Globus pallidus (tissue), 1 donor: Measurements from ENCODE around the gene DMAP1.
"Not testable (repeated sequence)": the region's sequence is repeated elsewhere in the genome, so short reads cannot be mapped to it uniquely, and the experiment has no call there.

ENCODE experiments used
- DNase-seq: peaks from one replicate; pipeline ENCODE4 v3.0.0-alpha.2; 2015; ENCODE audit warnings: low spot score

The DMAP1 gene

GRCh38 chr1:44213222-44214112 is at the start of gene DMAP1:
DMAP1 (plus strand) TSS chr1:44213471; CDS start chr1:44213754, 283 bp downstream.
- peak; percentile 85 for DNase-seq

GRCh38 chr1:44168520-44169098 is 44.7 kb upstream of the DMAP1 start:
- DNase-seq: no peak

GRCh38 chr1:44170281-44170823 is 42.9 kb upstream of the DMAP1 start:
- DNase-seq: no peak

- DNase-seq: no peak
These were observed 38.6 kb upstream of the DMAP1 start for GRCh38 chr1:44174630-44175029.

- no peak for DNase-seq
These were observed 12.9 kb upstream of the DMAP1 start for GRCh38 chr1:44200336-44200735.

GRCh38 chr1:44206545-44206944 is 6.7 kb upstream of the DMAP1 start:
- not testable (repeated sequence) for DNase-seq

- DNase-seq: no peak
These were observed 5.0 kb upstream of the DMAP1 start for GRCh38 chr1:44208226-44208625.

GRCh38 chr1:44210595-44210994 is 2.7 kb upstream of the DMAP1 start:
- no peak for DNase-seq

- no peak for DNase-seq
These were observed 683 bp upstream of the DMAP1 start for GRCh38 chr1:44212355-44213221.

- peak; percentile 73 for DNase-seq
These were observed 4.6 kb downstream of the DMAP1 start for GRCh38 chr1:44217809-44218410.

GRCh38 chr1:44218503-44219300 is 5.4 kb downstream of the DMAP1 start:
- no peak for DNase-seq

- DNase-seq: no peak
These were observed 6.0 kb downstream of the DMAP1 start for GRCh38 chr1:44219301-44219626.

GRCh38 chr1:44220001-44220751 is 6.9 kb downstream of the DMAP1 start:
- DNase-seq: no peak

- no peak for DNase-seq
These were observed 7.5 kb downstream of the DMAP1 start for GRCh38 chr1:44220755-44221154.

- DNase-seq: no peak
These were observed 8.5 kb downstream of the DMAP1 start for GRCh38 chr1:44221769-44222168.

- DNase-seq: no peak
These were observed 9.3 kb downstream of the DMAP1 start for GRCh38 chr1:44222397-44223186.

- DNase-seq: no peak
These were observed 9.9 kb downstream of the DMAP1 start for GRCh38 chr1:44223187-44223610.

- no peak for DNase-seq
These were observed 12.5 kb downstream of the DMAP1 start for GRCh38 chr1:44225761-44226160.

GRCh38 chr1:44227211-44227610 is 13.9 kb downstream of the DMAP1 start:
- no peak for DNase-seq
